HL-60 (cell line): Measurements from ENCODE around the gene ZNRF3.

ENCODE experiments used
- DNase-seq, 2 experiments: peaks; one replicate each; pipeline ENCODE4 v3.0.0-alpha.2; 2010 to 2020; ENCODE audit warnings: low read depth in 1 of 2, low spot score in 1 of 2
- H3K27ac ChIP-seq: fragments of 250-450 bp; sonication (Bioruptor Pico); replicated peaks from 2 replicates; pipeline ENCODE4 v1.5.1; 2020; ENCODE audit warnings: mild to moderate bottlenecking, moderate library complexity
- H3K27me3 ChIP-seq: fragments of 250-450 bp; sonication (Bioruptor Pico); 2 replicates; pipeline ENCODE4 v1.5.1; 2021; ENCODE audit warnings: mild to moderate bottlenecking, moderate library complexity; ENCODE audit not compliant: insufficient read depth, poor library complexity, severe bottlenecking
- H3K4me3 ChIP-seq: replicated peaks from 2 replicates; pipeline ENCODE4 v1.5.1; 2011; ENCODE audit warnings: mild to moderate bottlenecking, control low read depth, low read length; ENCODE audit not compliant: insufficient read depth
- CTCF ChIP-seq: IDR thresholded peaks from one replicate; pipeline ENCODE4 v1.5.1; 2011; ENCODE audit warnings: low read length, control low read depth, inconsistent platforms; ENCODE audit not compliant: insufficient read depth
- GABPA ChIP-seq: IDR thresholded peaks from 2 replicates; pipeline ENCODE4 v1.6.1; 2012; ENCODE audit warnings: low read depth
- POLR2AphosphoS5 ChIP-seq: IDR thresholded peaks from 2 replicates; pipeline ENCODE4 v1.6.1; 2012; ENCODE audit warnings: low read depth
- REST ChIP-seq: IDR thresholded peaks from 2 replicates; pipeline ENCODE4 v1.6.1; 2012; ENCODE audit warnings: low read depth; ENCODE audit not compliant: insufficient replicate concordance
- SPI1 ChIP-seq: IDR thresholded peaks from 2 replicates; pipeline ENCODE4 v1.6.1; 2012; ENCODE audit warnings: low read depth, mild to moderate bottlenecking, borderline replicate concordance

Gene ZNRF3

GRCh38 chr22:28874061-28874460 is 9.3 kb upstream of the ZNRF3 start:
- Histone ChIP-seq H3K27ac (no peak overlapping the region), H3K4me3 (no peak overlapping the region), H3K27me3 (no peaks in the 10 kb centered on the region)
- TF ChIP-seq GABPA: no peak
- no peak for TF ChIP-seq REST
- no peak for TF ChIP-seq POLR2AphosphoS5
- no peak for DNase-seq

GRCh38 chr22:28874811-28875320 is 8.5 kb upstream of the ZNRF3 start:
- H3K27me3 ChIP-seq: no peaks in the 10 kb centered on the region
- DNase-seq: no peak
- no peak overlapping the region for H3K4me3 ChIP-seq
- no peak overlapping the region for H3K27ac ChIP-seq
- TF ChIP-seq POLR2AphosphoS5 (no peak), CTCF (no peak), GABPA (no peak), REST (no peak), SPI1 (no peak)

GRCh38 chr22:28882545-28882877 is 861 bp upstream of the ZNRF3 start:
- DNase-seq: peak in 1 of 2 experiments; percentile 10
- Histone ChIP-seq H3K4me3 (peak overlapping the region; percentile 54), H3K27ac (peak overlapping the region; percentile 71), H3K27me3 (no peaks in the 10 kb centered on the region)
- TF ChIP-seq GABPA (no peak), POLR2AphosphoS5 (no peak), CTCF (no peak), SPI1 (no peak), REST (no peak)

GRCh38 chr22:28883657-28883916 is 215 bp downstream of the ZNRF3 start:
- peak overlapping the region; percentile 60 for H3K4me3 ChIP-seq
- no peak overlapping the region for H3K27ac ChIP-seq
- TF ChIP-seq GABPA (no peak), SPI1 (no peak), REST (no peak), POLR2AphosphoS5 (no peak), CTCF (no peak)

More at GRCh38 chr22:28883657-28883916, 215 bp downstream of the ZNRF3 start:
- no peaks in the 10 kb centered on the region for H3K27me3 ChIP-seq
- no peak for DNase-seq
